H9 (cell line): ENCODE measurements around the gene AKIP1. TPM values are rescaled to one million over a fixed set of nuclear protein-coding genes. Genes with fewer than 3 reads are reported as not detected.

Experiments
- DNase-seq: peaks from one replicate; pipeline ENCODE4 v3.0.0-alpha.2; 2017
- H2AFZ ChIP-seq: one replicate; pipeline ENCODE4 v1.6.1; 2013; ENCODE audit warnings: mild to moderate bottlenecking, low read length, control low read depth, moderate library complexity
- H2AK5ac ChIP-seq: 2 replicates; pipeline ENCODE4 v1.6.1; 2013; ENCODE audit warnings: low read length, control low read depth, mixed read lengths; ENCODE audit not compliant: insufficient read length
- H2BK120ac ChIP-seq: one replicate; pipeline ENCODE4 v1.6.1; 2013; ENCODE audit warnings: low read depth, mild to moderate bottlenecking, low read length, control low read depth, inconsistent platforms; ENCODE audit not compliant: poor library complexity, severe bottlenecking
- H2BK12ac ChIP-seq: 2 replicates; pipeline ENCODE4 v1.6.1; 2013; ENCODE audit warnings: low read length, control low read depth, mixed read lengths, low read depth; ENCODE audit not compliant: insufficient read length
- H2BK15ac ChIP-seq: 2 replicates; pipeline ENCODE4 v1.6.1; 2013; ENCODE audit warnings: low read depth, low read length, control low read depth
- H2BK20ac ChIP-seq: one replicate; pipeline ENCODE4 v1.6.1; 2013; ENCODE audit warnings: low read depth, mild to moderate bottlenecking, low read length, control low read depth, inconsistent platforms; ENCODE audit not compliant: poor library complexity, severe bottlenecking
- H2BK5ac ChIP-seq: 2 replicates; pipeline ENCODE4 v1.6.1; 2013; ENCODE audit warnings: low read length, control low read depth, mixed read lengths; ENCODE audit not compliant: insufficient read length
- H3K14ac ChIP-seq: 2 replicates; pipeline ENCODE4 v1.6.1; 2013; ENCODE audit warnings: low read length, control low read depth; ENCODE audit not compliant: insufficient read depth
- H3K18ac ChIP-seq: 2 replicates; pipeline ENCODE4 v1.6.1; 2013; ENCODE audit warnings: low read depth, mild to moderate bottlenecking, mixed read lengths, low read length, control low read depth; ENCODE audit not compliant: insufficient read length
- H3K23ac ChIP-seq: 2 replicates; pipeline ENCODE4 v1.6.1; 2013; ENCODE audit warnings: low read length, control low read depth, mixed read lengths, low read depth; ENCODE audit not compliant: insufficient read length
- H3K23me2 ChIP-seq: 2 replicates; pipeline ENCODE4 v1.6.1; 2013; ENCODE audit warnings: low read depth, mild to moderate bottlenecking, mixed read lengths, low read length, control low read depth; ENCODE audit not compliant: insufficient read length, poor library complexity, severe bottlenecking
- H3K27ac ChIP-seq: 2 replicates; pipeline ENCODE4 v1.5.1; 2013; ENCODE audit warnings: low read length, control low read depth, mixed read lengths, low read depth; ENCODE audit not compliant: insufficient read length
- H3K27me3 ChIP-seq: 2 replicates; pipeline ENCODE4 v1.6.1; 2013; ENCODE audit warnings: low read length, control low read depth, inconsistent platforms; ENCODE audit not compliant: insufficient read depth
- H3K4ac ChIP-seq: 2 replicates; pipeline ENCODE4 v1.6.1; 2013; ENCODE audit warnings: low read depth, mild to moderate bottlenecking, control low read depth, inconsistent platforms, low read length, moderate library complexity
- H3K4me1 ChIP-seq: 2 replicates; pipeline ENCODE4 v1.6.1; 2013; ENCODE audit warnings: low read length, control low read depth, inconsistent platforms; ENCODE audit not compliant: insufficient read depth
- H3K4me2 ChIP-seq: 2 replicates; pipeline ENCODE4 v1.6.1; 2013; ENCODE audit warnings: low read length, control low read depth, mixed read lengths; ENCODE audit not compliant: insufficient read length, insufficient read depth
- H3K56ac ChIP-seq: 2 replicates; pipeline ENCODE4 v1.6.1; 2013; ENCODE audit warnings: low read depth, mild to moderate bottlenecking, mixed read lengths, low read length, control low read depth; ENCODE audit not compliant: insufficient read length
- H3K79me1 ChIP-seq: 2 replicates; pipeline ENCODE4 v1.6.1; 2013; ENCODE audit warnings: low read depth, mild to moderate bottlenecking, moderate library complexity, low read length, control low read depth, inconsistent platforms; ENCODE audit not compliant: insufficient read depth, poor library complexity, severe bottlenecking
- H3K79me2 ChIP-seq: 2 replicates; pipeline ENCODE4 v1.6.1; 2013; ENCODE audit warnings: low read length, control low read depth, inconsistent platforms; ENCODE audit not compliant: insufficient read depth
- H3K9ac ChIP-seq: 2 replicates; pipeline ENCODE4 v1.6.1; 2013; ENCODE audit warnings: low read length, control low read depth, mixed read lengths; ENCODE audit not compliant: insufficient read length; ENCODE audit errors: extremely low read depth
- H3K9me3 ChIP-seq: one replicate; pipeline ENCODE4 v1.6.1; 2013; ENCODE audit warnings: low read depth, low read length, inconsistent platforms; ENCODE audit not compliant: control insufficient read depth
- H3T11ph ChIP-seq: one replicate; pipeline ENCODE4 v1.6.1; 2013; ENCODE audit warnings: mild to moderate bottlenecking, low read length, control low read depth, inconsistent platforms
- H4K20me1 ChIP-seq: one replicate; pipeline ENCODE4 v1.6.1; 2013; ENCODE audit not compliant: control insufficient read depth, insufficient read length, insufficient read depth
- H4K5ac ChIP-seq: 2 replicates; pipeline ENCODE4 v1.6.1; 2013; ENCODE audit warnings: low read depth, mild to moderate bottlenecking, mixed read lengths, low read length, control low read depth; ENCODE audit not compliant: insufficient read length
- H4K8ac ChIP-seq: replicated peaks from 2 replicates; pipeline ENCODE4 v1.6.1; 2013; ENCODE audit warnings: low read length, control low read depth, mixed read lengths, low read depth; ENCODE audit not compliant: insufficient read length
- H4K91ac ChIP-seq: 2 replicates; pipeline ENCODE4 v1.6.1; 2013; ENCODE audit warnings: low read depth, mild to moderate bottlenecking, moderate library complexity, mixed read lengths, low read length, control low read depth; ENCODE audit not compliant: insufficient read length
- H3K27ac Mint-ChIP-seq, 3 experiments: 2 replicates in 2 of 3; 3 replicates in 1 of 3; pipeline ENCODE4 v1.8.0; 2020 to 2021; ENCODE audit warnings: mixed read lengths in 3 of 3, mild to moderate bottlenecking in 1 of 3, moderate library complexity in 1 of 3
- H3K27me3 Mint-ChIP-seq: 2 replicates; pipeline ENCODE4 v1.8.0; 2021; ENCODE audit warnings: low read depth, mild to moderate bottlenecking, moderate library complexity, mixed read lengths
- H3K36me3 Mint-ChIP-seq, 3 experiments: 2 replicates in 2 of 3; 3 replicates in 1 of 3; pipeline ENCODE4 v1.8.0; 2020 to 2021; ENCODE audit warnings: low read depth in 3 of 3, mixed read lengths in 3 of 3; ENCODE audit not compliant: insufficient read depth in 1 of 3
- H3K4me1 Mint-ChIP-seq, 2 experiments: 2 replicates each; pipeline ENCODE4 v1.8.0; 2020; ENCODE audit warnings: mixed read lengths in 2 of 2
- H3K4me3 Mint-ChIP-seq, 2 experiments: 2 replicates in 1 of 2; 3 replicates in 1 of 2; pipeline ENCODE4 v1.8.0; 2020 to 2021; ENCODE audit warnings: mild to moderate bottlenecking in 2 of 2, mixed read lengths in 2 of 2, moderate library complexity in 1 of 2
- H3K9me3 Mint-ChIP-seq, 2 experiments: 2 replicates in 1 of 2; 3 replicates in 1 of 2; pipeline ENCODE4 v1.8.0; 2020; ENCODE audit warnings: mild to moderate bottlenecking in 2 of 2, mixed read lengths in 2 of 2, moderate library complexity in 1 of 2
- WGBS: extraction: QIAGEN DNeasy Blood & Tissue Kit; methylation state at CpG from one replicate; pipeline ENCODE4 v1.1.7; 2013; ENCODE audit warnings: missing lambda C conversion rate, low lambda C conversion rate, mixed read lengths; ENCODE audit not compliant: insufficient read length; ENCODE audit errors: extremely low coverage; 5-methylcytosine and 5-hydroxymethylcytosine counted together
- total RNA-seq: library from RNA; stranded (reverse); gene quantifications from 2 replicates; pipeline ENCODE4 v1.2.1, GENCODE V29; 2021
- TF ChIP-seq, protein P1 (sequence below): fragments of 200-600 bp; sonication (generic); conservative IDR thresholded peaks from 3 replicates; pipeline ENCODE4 v1.8.0; 2021; ENCODE audit warnings: antibody characterized with exemption, mild to moderate bottlenecking

Gene AKIP1
- total RNA-seq, 1 experiment from 2014 or later, result 21.0 TPM

DNA sequence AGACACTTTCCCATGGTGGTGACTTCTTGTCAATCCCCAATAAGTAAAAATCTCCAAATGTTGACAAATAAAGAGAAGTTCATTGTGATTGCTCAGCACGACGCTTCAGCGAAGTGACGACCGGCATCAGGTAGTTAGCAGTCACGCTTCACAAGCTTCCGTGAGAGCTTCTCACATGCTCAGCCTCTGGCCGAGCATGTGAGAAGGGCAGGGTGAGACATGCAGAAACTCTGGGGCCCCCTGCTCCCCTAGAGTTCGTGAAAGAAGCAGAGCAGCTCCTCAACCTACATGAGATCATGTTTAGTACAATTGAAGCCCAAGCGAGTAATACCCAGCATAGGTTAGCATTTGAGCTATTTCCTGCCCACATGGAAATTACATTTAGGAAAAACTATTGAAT is 26.2 kb downstream of the AKIP1 start:
- WGBS, result no CpG with 5 or more reads among the region's 10 CpGs
- Histone ChIP-seq H2AK5ac (no peak overlapping the region), H3K9ac (no peak overlapping the region), H3K27me3 (no peaks in the 10 kb centered on the region), H3K18ac (no peak overlapping the region), H2BK15ac (no peak overlapping the region), H3K23me2 (no peaks in the 10 kb centered on the region), H4K20me1 (no peaks in the 10 kb centered on the region), H3T11ph (no peak overlapping the region), H4K8ac (no peak overlapping the region), H3K4ac (no peak overlapping the region), H2BK120ac (no peak overlapping the region), H3K9me3 (no peaks in the 10 kb centered on the region), H3K23ac (no peak overlapping the region), H2BK5ac (no peak overlapping the region), H2BK20ac (no peak overlapping the region), H3K4me2 (no peak overlapping the region), H4K91ac (no peak overlapping the region), H4K5ac (no peak overlapping the region), H3K4me1 (peaks cover 7% of the 10 kb centered on the region), H3K14ac (no peak overlapping the region), H3K56ac (no peak overlapping the region), H3K79me1 (no peaks in the 10 kb centered on the region), H2AFZ (no peak overlapping the region), H3K79me2 (no peaks in the 10 kb centered on the region), H3K27ac (no peak overlapping the region), H2BK12ac (no peak overlapping the region)
- Mint-ChIP-seq H3K4me3 (no peak overlapping the region), H3K27ac (peak overlapping the region in 1 of 3 experiments; percentile 34; a peak in 2 of 7 replicates), H3K27me3 (no peaks in the 10 kb centered on the region; the same call in 1 of the 2 replicates), H3K9me3 (no peaks in the 10 kb centered on the region), H3K4me1 (peaks cover 12 to 14% of the 10 kb centered on the region in 2 experiments), H3K36me3 (no peaks in the 10 kb centered on the region)
- TF ChIP-seq, protein P1, sequence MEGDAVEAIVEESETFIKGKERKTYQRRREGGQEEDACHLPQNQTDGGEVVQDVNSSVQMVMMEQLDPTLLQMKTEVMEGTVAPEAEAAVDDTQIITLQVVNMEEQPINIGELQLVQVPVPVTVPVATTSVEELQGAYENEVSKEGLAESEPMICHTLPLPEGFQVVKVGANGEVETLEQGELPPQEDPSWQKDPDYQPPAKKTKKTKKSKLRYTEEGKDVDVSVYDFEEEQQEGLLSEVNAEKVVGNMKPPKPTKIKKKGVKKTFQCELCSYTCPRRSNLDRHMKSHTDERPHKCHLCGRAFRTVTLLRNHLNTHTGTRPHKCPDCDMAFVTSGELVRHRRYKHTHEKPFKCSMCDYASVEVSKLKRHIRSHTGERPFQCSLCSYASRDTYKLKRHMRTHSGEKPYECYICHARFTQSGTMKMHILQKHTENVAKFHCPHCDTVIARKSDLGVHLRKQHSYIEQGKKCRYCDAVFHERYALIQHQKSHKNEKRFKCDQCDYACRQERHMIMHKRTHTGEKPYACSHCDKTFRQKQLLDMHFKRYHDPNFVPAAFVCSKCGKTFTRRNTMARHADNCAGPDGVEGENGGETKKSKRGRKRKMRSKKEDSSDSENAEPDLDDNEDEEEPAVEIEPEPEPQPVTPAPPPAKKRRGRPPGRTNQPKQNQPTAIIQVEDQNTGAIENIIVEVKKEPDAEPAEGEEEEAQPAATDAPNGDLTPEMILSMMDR, result no peak
- DNase-seq, result no peak
